K562 (cell line): ENCODE data around the gene ABCC9. TPM values are rescaled to one million over a fixed set of nuclear protein-coding genes. Genes with fewer than 3 reads are reported as not detected.

Experiments used
- ATAC-seq: fragments of 200-7000 bp; cut with Tn5 transposase; 3 replicates; pipeline ENCODE4 v1.9.1; 2020; ENCODE audit warnings: moderate library complexity
- BruUV-seq: library from RNA; stranded (reverse); fragments of 400-500 nt; replicated peaks from 2 replicates; lab custom pipeline; 2021; lab: Mats Ljungman, UMichigan
- CTCF ChIA-PET: fragments of 300-600 bp; formaldehyde crosslinking; extraction: SDS; loops from one replicate; lab custom pipeline; 2021; ENCODE audit warnings: low intra/inter-chr PET ratio; lab: Yijun Ruan, JAX
- POLR2A ChIA-PET: fragments of 300-600, 350-650 bp; sonication (Branson Sonifier 250); formaldehyde crosslinking; extraction: SDS; loops from one replicate; lab custom pipeline; 2021; ENCODE audit warnings: antibody characterized with exemption, inconsistent platforms; lab: Yijun Ruan, JAX
- DNase-seq, 4 experiments: peaks; one replicate each; pipeline versions ENCODE4 v3.0.0 to v3.0.0-alpha.2; 2011 to 2018; ENCODE audit warnings: low spot score in 3 of 4, mixed read lengths in 3 of 4; ENCODE audit errors: extremely low read depth in 1 of 4
- FAIRE-seq: peaks from 2 replicates; lab custom pipeline; 2011; peaks lifted over from hg19 to GRCh38; lab: Jason Lieb, UNC
- H2AFZ ChIP-seq: 2 replicates; pipeline ENCODE4 v1.6.0; 2011; ENCODE audit warnings: low read depth, low read length, control low read depth, inconsistent platforms
- H3K27ac ChIP-seq: fragments of 200-600 bp; 3 replicates; pipeline ENCODE4 v1.8.0; 2011; ENCODE audit warnings: low read depth, mild to moderate bottlenecking, control low read depth, inconsistent platforms, low read length, moderate library complexity, mixed read lengths; ENCODE audit errors: extremely low read depth
- H3K27me3 ChIP-seq, 2 experiments: fragments of 300-600 bp in 1 of 2; 2 replicates in 1 of 2; 3 replicates in 1 of 2; pipeline versions ENCODE4 v1.6.0 to v1.8.0; 2011; ENCODE audit warnings: inconsistent platforms in 2 of 2, low read length in 2 of 2, mild to moderate bottlenecking in 1 of 2, mixed read lengths in 1 of 2, moderate library complexity in 1 of 2; ENCODE audit not compliant: control insufficient read depth in 2 of 2, insufficient read depth in 2 of 2
- H3K36me3 ChIP-seq: fragments of 300-600 bp; 3 replicates; pipeline ENCODE4 v1.8.0; 2011; ENCODE audit warnings: mild to moderate bottlenecking, low read length, inconsistent platforms; ENCODE audit not compliant: control insufficient read depth, insufficient read depth
- H3K4me1 ChIP-seq, 2 experiments: fragments of 200-600 bp in 1 of 2; replicated peaks in 1 of 2; 2 replicates in 1 of 2; 3 replicates in 1 of 2; pipeline versions ENCODE4 v1.5.1 to v1.8.0; 2011; ENCODE audit warnings: inconsistent platforms in 2 of 2, low read length in 2 of 2, mild to moderate bottlenecking in 1 of 2, mixed read lengths in 1 of 2, moderate library complexity in 1 of 2; ENCODE audit not compliant: control insufficient read depth in 2 of 2, insufficient read depth in 2 of 2
- H3K4me2 ChIP-seq: 2 replicates; pipeline ENCODE4 v1.6.1; 2011; ENCODE audit warnings: low read length, control low read depth, inconsistent platforms, mixed read lengths; ENCODE audit not compliant: insufficient read depth
- H3K4me3 ChIP-seq: fragments of 200-600 bp; sonication (generic), shearing (Covaris generic); 2 replicates; pipeline ENCODE4 v1.5.1; 2016; ENCODE audit warnings: control low read depth, inconsistent platforms
- H3K79me2 ChIP-seq: fragments of 200-600 bp; 3 replicates; pipeline ENCODE4 v1.8.0; 2011; ENCODE audit warnings: low read length, inconsistent platforms; ENCODE audit not compliant: control insufficient read depth, insufficient read depth
- H3K9ac ChIP-seq, 2 experiments: 2 replicates each; pipeline versions ENCODE4 v1.6.0 to v1.6.1; 2011; ENCODE audit warnings: low read depth in 2 of 2, low read length in 2 of 2, control low read depth in 1 of 2, inconsistent platforms in 1 of 2, mild to moderate bottlenecking in 1 of 2, mixed read lengths in 1 of 2; ENCODE audit not compliant: insufficient read depth in 1 of 2
- H3K9me1 ChIP-seq: one replicate; pipeline ENCODE4 v1.6.0; 2011; ENCODE audit warnings: inconsistent platforms, mild to moderate bottlenecking, low read length, moderate library complexity; ENCODE audit not compliant: control insufficient read depth, insufficient read depth
- H3K9me3 ChIP-seq: replicated peaks from 2 replicates; pipeline ENCODE4 v1.5.1; 2011; ENCODE audit warnings: low read depth, low read length, inconsistent platforms; ENCODE audit not compliant: control insufficient read depth, insufficient read depth
- H4K20me1 ChIP-seq: replicated peaks from 2 replicates; pipeline ENCODE4 v1.6.1; 2011; ENCODE audit warnings: low read length, inconsistent platforms, mixed read lengths; ENCODE audit not compliant: control insufficient read depth, insufficient read depth
- BHLHE40 ChIP-seq: IDR thresholded peaks from 2 replicates; pipeline ENCODE4 v1.6.1; 2011; ENCODE audit warnings: low read length, improper control_type of control experiment
- DDX20 ChIP-seq: fragments of 450-650 bp; IDR thresholded peaks from 2 replicates; pipeline ENCODE4 v1.6.1; 2016; ENCODE audit warnings: missing genetic modification characterization, low read depth, mild to moderate bottlenecking, missing compliant biosample characterization, moderate library complexity
- EP300 ChIP-seq: IDR thresholded peaks from 2 replicates; pipeline ENCODE4 v1.6.1; 2012; ENCODE audit warnings: low read length, improper control_type of control experiment
- MYBL2 ChIP-seq, 2 experiments: fragments of 450-650 bp in 1 of 2; sonication (generic) in 1 of 2; formaldehyde crosslinking in 1 of 2; IDR thresholded peaks; 2 replicates each; pipeline versions ENCODE4 v1.6.1 to v1.8.1; 2017 to 2022; ENCODE audit warnings: borderline replicate concordance in 1 of 2, inconsistent platforms in 1 of 2, low read depth in 1 of 2, mild to moderate bottlenecking in 1 of 2, missing genetic modification reagents in 1 of 2, moderate library complexity in 1 of 2
- ZNF766 ChIP-seq: fragments of 200-800 bp; sonication (Bioruptor generic); conservative IDR thresholded peaks from 2 replicates; pipeline ENCODE4 v1.6.1; 2016; ENCODE audit warnings: missing genetic modification characterization, missing compliant biosample characterization
- WGBS: fragments of 100-300 bp; shearing (Covaris generic); methylation state at CpG from one replicate; pipeline ENCODE4 v1.1.6; 2016; ENCODE audit warnings: low coverage, mixed read lengths; ENCODE audit not compliant: insufficient coverage; ENCODE audit errors: missing lambda C conversion rate; 5-methylcytosine and 5-hydroxymethylcytosine counted together
- in situ Hi-C: fragments of 300-500 bp; cut with MboI; formaldehyde crosslinking; loops from 4 replicates; pipeline ENCODE4 v1.15.0; 2018; ENCODE audit warnings: inconsistent platforms, mixed read lengths
- intact Hi-C: fragments of 100-400 bp; cut with micrococcal nuclease; formaldehyde crosslinking; loops from 2 replicates; pipeline ENCODE4 v1.14.2; 2022
- polyA plus RNA-seq, 8 experiments: library from polyadenylated mRNA; depleted of rRNA in 4 of 8; stranded (reverse) in 5 of 8; unstranded in 3 of 8; fragments of >200 nt; fragmentation: Nextera tagmentation in 2 of 8; fragmentation: Illumina TruSeq in 1 of 8; extraction: Ambion mirVana in 2 of 8; extraction: Trizol in 1 of 8; gene quantifications; 2 replicates each; pipeline versions ENCODE4 v1.2.1 to v1.2.3, GENCODE V29; 2011 to 2014; ENCODE audit warnings: inconsistent platforms in 1 of 8, missing spikeins in 1 of 8
- total RNA-seq, 7 experiments: library from RNA; depleted of rRNA in 6 of 7; stranded (reverse); fragments of >200 nt in 6 of 7; fragmentation: Illumina TruSeq in 2 of 7; extraction: Trizol in 2 of 7; gene quantifications; 2 replicates each; pipeline versions ENCODE4 v1.2.1 to v1.2.3, GENCODE V29; 2011 to 2021; ENCODE audit warnings: low replicate concordance in 1 of 7
- TF ChIP-seq, protein P1 (sequence below), 2 experiments: fragments of 200-800 bp in 1 of 2; sonication (Bioruptor generic) in 1 of 2; sonication (generic) in 1 of 2; formaldehyde crosslinking in 1 of 2; IDR thresholded peaks in 1 of 2; conservative IDR thresholded peaks in 1 of 2; 2 replicates each; pipeline versions ENCODE4 v1.5.0 to v1.6.1; 2016 to 2020; ENCODE audit warnings: missing compliant biosample characterization in 1 of 2, missing genetic modification characterization in 1 of 2, missing genetic modification reagents in 1 of 2

The ABCC9 gene
- total and polyA plus RNA-seq, 9 of the 15 experiments (the other 6 are each of a cell fraction or from before 2014, with no cell fraction given) = 0.05 to 0.40 (median 0.18) TPM

GRCh38 chr12:21757735-21758134 is 183.5 kb downstream of the ABCC9 start:
- in situ Hi-C loops = no loop called here
- no peak overlapping the region for H3K4me2 ChIP-seq
- H3K36me3 ChIP-seq = no peaks in the 10 kb centered on the region
- no peak overlapping the region for H3K4me3 ChIP-seq
- FAIRE-seq (no peak), DNase-seq (no peak), ATAC-seq (no peak)
- H3K9me1 ChIP-seq = no peaks in the 10 kb centered on the region
- H3K4me1 ChIP-seq = no peaks in the 10 kb centered on the region; a peak in 1 of 5 replicates
- 4% methylated on average over 2 of the region's 2 CpGs for WGBS
- H3K9ac ChIP-seq = no peak overlapping the region
- ChIA-PET CTCF (no interaction called here), POLR2A (no interaction called here)
- H3K27ac ChIP-seq = no peak overlapping the region
- H3K9me3 ChIP-seq = no peaks in the 10 kb centered on the region
- TF ChIP-seq, protein P1, sequence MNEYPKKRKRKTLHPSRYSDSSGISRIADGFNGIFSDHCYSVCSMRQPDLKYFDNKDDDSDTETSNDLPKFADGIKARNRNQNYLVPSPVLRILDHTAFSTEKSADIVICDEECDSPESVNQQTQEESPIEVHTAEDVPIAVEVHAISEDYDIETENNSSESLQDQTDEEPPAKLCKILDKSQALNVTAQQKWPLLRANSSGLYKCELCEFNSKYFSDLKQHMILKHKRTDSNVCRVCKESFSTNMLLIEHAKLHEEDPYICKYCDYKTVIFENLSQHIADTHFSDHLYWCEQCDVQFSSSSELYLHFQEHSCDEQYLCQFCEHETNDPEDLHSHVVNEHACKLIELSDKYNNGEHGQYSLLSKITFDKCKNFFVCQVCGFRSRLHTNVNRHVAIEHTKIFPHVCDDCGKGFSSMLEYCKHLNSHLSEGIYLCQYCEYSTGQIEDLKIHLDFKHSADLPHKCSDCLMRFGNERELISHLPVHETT (CRISPR knock-in tag; conservative IDR thresholded peaks at IDR 0.05 in 1 of 2, IDR thresholded peaks at IDR 0.05 in 1 of 2) = no peak
- no peak for TF ChIP-seq BHLHE40
- no peak for TF ChIP-seq ZNF766
- no peak for TF ChIP-seq DDX20 (tag)
- TF ChIP-seq MYBL2 (IDR thresholded peaks at IDR 0.05; ENCODE audit: low read depth) = no peak
- TF ChIP-seq MYBL2 (CRISPR knock-in tag; IDR thresholded peaks at IDR 0.05; ENCODE audit: borderline replicate concordance) = no peak
- TF ChIP-seq EP300 = no peak
- TF ChIP-seq, all 486 proteins: peak for 0
- Histone ChIP-seq H2AFZ (no peak overlapping the region), H4K20me1 (no peaks in the 10 kb centered on the region), H3K79me2 (no peaks in the 10 kb centered on the region), H3K27me3 (no peaks in the 10 kb centered on the region)
- intact Hi-C loops = no loop called here
- no TSS peak for BruUV-seq
